SH-SY5Y (cell line): ENCODE data around the gene MGME1.

Experiments used
- GATA2 ChIP-seq: IDR thresholded peaks from 2 replicates; pipeline ENCODE4 v1.6.1; 2011; ENCODE audit warnings: mild to moderate bottlenecking, low read depth, low read length
- GATA3 ChIP-seq: IDR thresholded peaks from 2 replicates; pipeline ENCODE4 v1.6.1; 2011; ENCODE audit warnings: low read depth, mild to moderate bottlenecking, low read length, moderate library complexity

DNA sequence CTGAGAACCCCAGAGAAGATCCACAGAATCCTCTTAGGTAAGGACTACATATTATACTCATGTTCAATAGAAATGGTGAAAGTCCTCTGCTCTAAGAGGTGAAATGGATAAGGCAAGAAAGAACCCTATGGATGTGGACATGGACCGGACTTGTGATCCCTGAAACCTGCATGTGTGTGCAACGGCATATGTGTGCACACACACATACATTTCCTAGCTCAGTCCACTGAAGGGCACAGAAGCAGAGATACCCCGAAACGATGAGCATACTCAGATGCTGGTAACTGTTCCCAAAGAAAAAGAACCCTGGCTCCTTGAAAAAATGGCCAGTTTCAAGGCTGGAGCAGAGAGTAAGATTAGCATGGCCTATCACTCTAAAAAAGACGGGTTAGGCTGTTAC is 22.8 kb upstream of the MGME1 start:
- TF ChIP-seq GATA2, result no peak
- no peak for TF ChIP-seq GATA3
